Limb (tissue), 2 donors: Measurements from ENCODE around the gene RGPD5.
"Not testable (repeated sequence)": the region's sequence is repeated elsewhere in the genome, so short reads cannot be mapped to it uniquely, and the experiment has no call there.

Experiments
- DNase-seq, 2 donors: peaks; one replicate each; pipeline ENCODE4 v3.0.0-alpha.2; 2016; ENCODE audit errors: extremely low spot score in 2 of 2

The RGPD5 gene

GRCh38 chr2:109794074-109794737, at the start of gene RGPD5:
TSS of gene RGPD5 (plus strand) at chr2:109794305. CDS start at chr2:109794466, 161 bp downstream.
- not testable (repeated sequence) for DNase-seq

DNA sequence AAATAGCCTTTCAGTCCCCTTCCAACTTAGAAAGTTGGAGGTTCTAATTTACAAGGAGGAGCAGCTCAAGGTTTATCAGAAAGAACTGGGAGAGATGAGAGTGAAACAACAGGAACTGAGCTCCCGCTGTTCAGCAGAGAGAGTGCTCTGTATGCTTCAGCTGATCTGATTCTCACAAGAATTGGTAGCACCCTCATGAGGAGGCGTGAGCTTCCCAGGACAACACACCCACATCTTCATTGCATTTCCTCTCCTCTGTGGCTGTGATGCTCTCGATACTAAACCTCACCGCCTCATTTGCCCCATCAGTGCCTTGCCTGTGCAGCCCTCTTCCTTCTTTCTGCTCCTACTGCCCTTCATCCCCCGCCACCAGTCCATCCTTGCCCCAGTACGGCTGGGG, 42.5 kb upstream of the RGPD5 start:
- not testable (repeated sequence) for DNase-seq

DNA sequence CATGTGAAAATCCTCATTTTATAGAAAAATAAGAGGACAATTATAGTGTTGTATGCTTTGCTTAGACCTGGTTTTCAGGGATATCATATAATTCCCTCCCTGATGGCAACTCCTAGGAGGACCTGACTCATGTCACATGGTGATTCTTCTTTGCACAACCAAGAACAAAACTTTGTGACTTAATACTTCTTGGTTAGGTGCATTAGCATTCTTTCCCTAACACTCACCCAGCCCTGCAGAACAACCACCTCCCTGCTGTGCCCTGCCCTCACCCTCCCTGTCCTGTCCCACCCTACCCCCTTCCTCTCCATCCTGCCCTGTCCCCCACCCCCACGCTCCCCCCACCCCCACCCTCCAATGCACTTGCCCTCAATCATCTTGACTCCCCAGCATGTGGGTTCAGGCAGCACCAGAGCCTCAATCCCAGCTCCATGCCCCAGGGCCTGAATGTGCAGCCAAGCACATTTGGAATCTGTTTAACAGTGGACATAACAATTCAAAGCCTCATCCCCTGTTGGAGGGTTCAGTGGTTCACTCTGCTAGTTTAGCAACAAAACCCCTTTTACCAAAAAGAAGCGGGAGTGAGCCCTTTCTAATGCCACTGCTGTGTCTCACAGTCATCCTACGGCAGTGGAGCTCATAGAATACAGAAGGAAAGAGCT, 36.8 kb upstream of the RGPD5 start:
- DNase-seq, result not testable (repeated sequence)

DNA sequence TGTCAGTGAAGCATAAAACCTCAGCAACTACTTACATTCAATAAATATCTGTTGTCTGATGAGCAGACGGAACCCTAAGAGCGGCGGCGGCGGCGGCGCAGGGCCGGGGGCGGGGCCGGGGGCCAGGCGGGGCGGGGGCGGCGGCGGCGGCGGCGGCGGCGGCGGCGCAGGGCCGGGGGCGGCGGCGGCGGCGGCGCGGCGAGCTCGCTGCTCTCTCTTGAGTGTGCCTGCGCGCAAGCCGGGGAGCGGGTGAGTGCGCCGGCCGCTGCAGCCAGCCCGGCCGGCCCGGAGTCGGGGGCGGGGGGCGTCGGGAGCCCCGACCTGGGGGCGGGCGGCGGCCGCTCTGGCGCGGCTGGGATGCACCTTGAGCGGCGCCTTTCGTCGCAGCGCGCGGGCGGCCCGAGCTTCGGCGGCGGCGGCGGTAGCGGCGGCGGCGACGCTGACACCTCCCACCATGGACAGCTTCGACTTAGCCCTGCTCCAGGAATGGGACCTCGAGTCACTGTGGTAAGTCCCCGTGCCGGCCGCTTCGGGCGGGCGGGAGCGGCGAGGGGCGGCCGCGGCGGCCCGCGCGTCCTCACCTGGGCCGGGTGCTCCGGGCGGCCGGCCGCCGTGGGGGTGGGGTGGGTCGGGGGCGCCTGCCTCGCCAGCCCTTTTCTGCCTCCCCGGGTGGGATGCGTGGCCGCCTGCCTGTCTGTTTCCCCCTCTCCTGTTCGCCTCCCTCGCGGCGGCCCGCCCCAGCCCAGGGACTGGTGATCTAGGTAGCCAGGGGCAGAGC, 33.7 kb upstream of the RGPD5 start:
- DNase-seq, result peak in 1 of 2 donors; percentile 29

- not testable (repeated sequence) for DNase-seq
Observed at GRCh38 chr2:109761043-109761454, 33.1 kb upstream of the RGPD5 start.

DNA sequence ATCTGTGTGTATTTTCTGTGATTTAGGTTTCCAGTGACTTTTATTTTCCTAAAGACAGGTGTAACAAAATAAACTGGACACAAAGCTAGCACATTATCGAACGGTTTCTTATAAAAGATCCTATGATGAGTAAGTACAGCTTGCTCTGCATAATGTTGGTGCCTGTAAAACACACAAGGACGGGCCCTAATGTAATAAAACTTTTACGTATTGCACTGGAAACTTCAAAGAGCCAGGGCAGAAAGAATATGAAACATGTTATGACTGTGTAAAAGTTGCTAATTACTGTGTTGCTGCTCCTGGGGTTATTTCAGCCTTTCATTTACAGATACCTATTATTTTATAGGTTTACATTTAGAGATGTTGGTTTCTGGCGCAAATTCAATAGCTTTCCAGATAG, 32.1 kb upstream of the RGPD5 start:
- DNase-seq, result not testable (repeated sequence)

DNA sequence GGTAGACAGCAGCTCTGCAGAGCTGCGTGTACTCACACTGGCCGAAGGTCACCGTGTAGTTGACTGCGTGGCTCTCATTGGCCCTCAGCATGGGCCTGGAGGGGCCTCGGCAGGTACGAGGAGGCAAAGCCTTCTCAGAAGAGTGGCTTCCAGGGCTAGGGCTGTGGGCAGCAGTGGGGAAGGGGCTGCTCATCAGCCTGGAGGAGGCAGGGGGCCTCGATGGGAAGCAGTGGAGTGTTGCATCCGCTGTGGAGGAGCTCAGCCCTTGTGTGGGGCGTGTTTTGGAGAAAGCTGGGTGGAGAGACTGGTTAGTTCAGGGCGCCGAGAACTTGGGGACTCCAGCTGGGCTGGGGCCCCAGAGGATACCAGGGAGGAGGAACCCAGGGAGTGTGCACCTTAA, 28.0 kb upstream of the RGPD5 start:
- DNase-seq, result peak in 1 of 2 donors; percentile 2

GRCh38 chr2:109766886-109767578, 27.1 kb upstream of the RGPD5 start:
- DNase-seq, result not testable (repeated sequence)

DNA sequence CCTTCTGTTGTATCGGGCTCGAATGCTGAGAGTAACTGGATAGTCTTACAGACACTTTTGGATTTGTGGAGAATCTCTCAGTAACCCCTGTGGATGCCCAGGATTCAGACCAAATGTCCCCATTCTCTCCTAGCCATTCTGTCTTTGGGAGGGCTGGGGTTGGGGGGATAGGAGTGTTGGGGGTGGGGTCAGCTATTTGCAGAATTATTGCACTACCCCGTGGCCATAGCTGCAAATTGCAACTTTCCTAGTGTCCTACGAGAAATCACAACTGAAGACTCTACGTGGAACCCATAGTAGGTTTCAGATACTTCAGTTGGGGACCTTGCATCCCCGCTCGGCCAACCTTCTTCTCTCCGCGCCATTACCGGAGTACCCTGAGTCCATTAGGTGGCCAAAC, 25.2 kb upstream of the RGPD5 start:
- DNase-seq, result not testable (repeated sequence)

GRCh38 chr2:109779118-109779517, 15.0 kb upstream of the RGPD5 start:
- not testable (repeated sequence) for DNase-seq

DNA sequence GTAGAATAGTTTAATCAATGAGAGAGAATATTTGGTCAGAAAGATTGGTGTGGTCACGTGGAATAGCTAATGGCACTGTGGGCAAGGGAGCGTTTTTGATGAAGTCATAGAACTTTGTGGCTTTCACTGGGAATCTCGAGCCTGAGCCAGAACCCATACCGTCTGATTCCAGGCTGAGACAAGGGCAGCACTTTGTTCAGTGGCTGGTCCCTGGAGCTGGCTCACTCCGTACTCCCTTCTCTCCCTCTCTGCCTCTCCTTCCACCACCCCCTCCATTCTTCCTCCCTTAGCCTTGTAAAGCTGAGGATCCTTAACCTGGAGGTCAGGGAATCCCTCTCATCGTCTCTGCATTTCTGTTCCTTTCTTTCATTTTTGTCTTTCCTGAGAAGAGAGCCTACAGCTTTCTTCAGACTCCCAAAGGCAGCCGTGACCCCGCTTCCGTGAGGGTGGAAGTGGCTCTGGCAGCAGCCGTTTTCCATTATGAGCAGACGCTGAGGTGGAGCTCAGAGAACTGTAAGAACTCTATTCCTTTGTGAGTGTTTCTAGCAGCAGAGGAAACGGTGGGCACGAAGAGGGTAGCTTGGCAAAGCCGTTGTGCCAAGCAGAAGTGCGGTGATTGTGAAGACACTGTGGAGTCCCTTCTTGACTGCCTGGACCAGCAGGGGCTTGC, 12.8 kb upstream of the RGPD5 start:
- not testable (repeated sequence) for DNase-seq

GRCh38 chr2:109782446-109782993, 11.6 kb upstream of the RGPD5 start:
- DNase-seq, result not testable (repeated sequence)

GRCh38 chr2:109791530-109792279, 2.4 kb upstream of the RGPD5 start:
- DNase-seq, result not testable (repeated sequence)

GRCh38 chr2:109792659-109793058, 1.4 kb upstream of the RGPD5 start:
- not testable (repeated sequence) for DNase-seq

- not testable (repeated sequence) for DNase-seq
Observed at GRCh38 chr2:109871129-109871751, 77.1 kb downstream of the RGPD5 start.

DNA sequence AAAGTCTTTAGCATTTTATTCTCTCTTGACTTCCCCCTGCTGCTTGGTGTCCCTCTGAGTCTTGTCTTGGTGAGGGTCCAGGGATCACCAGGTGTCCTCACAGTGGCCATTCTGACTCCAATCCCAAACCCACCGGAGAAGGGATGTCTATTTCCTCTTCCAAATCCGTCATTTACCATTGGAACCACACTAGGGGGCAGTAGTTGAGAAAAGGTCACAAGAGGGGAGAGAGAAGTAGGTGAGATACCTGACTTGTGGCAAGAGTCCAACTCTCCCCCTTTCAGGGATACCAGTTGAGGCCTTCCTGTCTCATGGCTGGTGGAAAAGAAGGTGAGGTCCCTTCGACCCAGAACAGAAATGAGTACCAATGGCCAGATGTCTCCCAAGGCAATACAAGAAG, 82.5 kb downstream of the RGPD5 start:
- not testable (repeated sequence) for DNase-seq

DNA sequence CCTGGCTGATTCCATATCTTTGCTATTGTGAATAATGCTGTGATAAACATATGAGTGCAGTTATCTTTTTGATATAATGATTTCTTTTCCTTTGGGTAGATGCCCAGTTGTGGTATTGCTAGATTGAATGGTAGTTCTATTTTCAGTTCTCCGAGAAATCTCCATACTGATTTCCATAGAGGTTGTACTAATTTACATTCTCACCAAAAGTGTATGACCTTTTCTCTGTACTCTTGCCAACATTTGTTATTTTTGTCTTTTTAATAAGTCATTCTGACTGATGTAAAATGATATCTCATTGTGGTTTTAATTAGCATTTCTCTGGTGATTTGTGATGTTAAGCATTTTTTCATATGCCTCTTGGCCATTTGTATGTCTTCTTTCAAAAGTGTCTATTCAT, 88.0 kb downstream of the RGPD5 start:
- DNase-seq, result not testable (repeated sequence)

DNA sequence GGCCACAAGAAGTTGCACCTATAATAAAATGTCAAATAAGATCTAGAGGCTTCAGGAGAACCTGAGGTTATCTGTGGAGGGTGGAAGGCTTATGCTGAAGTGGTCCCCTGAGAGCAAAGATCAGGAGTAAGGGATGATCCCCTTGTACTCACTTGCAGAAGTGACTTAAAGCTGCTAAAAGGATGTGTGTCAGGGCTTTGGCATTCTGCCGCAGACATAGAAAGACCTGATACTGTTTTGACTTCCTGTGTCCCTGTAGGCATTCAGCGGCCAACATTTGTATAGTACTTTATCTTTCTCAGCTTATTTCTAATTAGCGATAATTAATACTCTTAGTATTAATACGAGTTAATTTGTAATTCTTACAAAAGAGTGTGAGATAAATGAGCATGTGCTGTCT, 94.3 kb downstream of the RGPD5 start:
- not testable (repeated sequence) for DNase-seq

DNA sequence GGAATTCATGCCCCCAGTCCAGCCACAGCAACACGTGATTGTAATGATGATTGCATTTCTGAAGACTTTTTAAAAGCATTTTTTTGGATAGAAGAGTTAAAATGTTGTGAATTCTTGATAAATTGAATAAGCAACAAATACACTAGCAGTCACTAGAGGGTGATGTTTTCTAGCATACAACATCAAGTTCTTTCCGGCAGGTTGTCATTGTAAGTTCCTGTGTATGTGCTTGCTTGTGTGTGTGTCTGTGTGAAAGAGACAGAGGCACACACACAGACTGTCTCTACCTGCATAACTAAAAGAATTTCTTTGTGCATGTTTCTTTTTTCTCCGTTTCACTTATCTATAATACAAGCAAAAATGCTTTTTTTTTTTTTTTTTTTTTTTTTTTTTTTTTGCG, 95.8 kb downstream of the RGPD5 start:
- DNase-seq, result not testable (repeated sequence)
